ENCODE results near the gene CCNI. TPM values are rescaled to one million over a fixed set of nuclear protein-coding genes. Genes with fewer than 3 reads are reported as not detected.

CCNI gene
- total RNA-seq, 4 donors from 2014 or later = 132 to 220 (median 176) TPM

DNA sequence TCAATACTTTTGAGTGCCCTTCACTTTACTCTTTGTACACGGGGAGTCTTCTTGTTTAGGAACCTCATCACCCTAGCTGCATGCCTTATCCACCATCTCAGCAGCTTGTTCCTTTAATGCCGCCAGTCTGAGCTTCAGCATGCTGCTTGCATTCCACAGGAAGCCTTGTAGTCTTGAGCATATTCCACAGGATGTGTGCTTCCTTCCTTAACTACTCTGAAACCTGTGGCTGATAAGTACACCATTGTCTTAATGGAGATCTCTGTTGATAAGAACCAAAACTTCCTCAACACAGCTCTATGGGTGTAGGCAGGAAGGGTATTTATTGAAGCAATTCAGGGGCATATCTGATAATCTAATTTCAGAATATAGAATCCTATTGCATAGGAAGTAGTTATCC is 24.4 kb upstream of the CCNI start:
- TF ChIP-seq, protein P1, sequence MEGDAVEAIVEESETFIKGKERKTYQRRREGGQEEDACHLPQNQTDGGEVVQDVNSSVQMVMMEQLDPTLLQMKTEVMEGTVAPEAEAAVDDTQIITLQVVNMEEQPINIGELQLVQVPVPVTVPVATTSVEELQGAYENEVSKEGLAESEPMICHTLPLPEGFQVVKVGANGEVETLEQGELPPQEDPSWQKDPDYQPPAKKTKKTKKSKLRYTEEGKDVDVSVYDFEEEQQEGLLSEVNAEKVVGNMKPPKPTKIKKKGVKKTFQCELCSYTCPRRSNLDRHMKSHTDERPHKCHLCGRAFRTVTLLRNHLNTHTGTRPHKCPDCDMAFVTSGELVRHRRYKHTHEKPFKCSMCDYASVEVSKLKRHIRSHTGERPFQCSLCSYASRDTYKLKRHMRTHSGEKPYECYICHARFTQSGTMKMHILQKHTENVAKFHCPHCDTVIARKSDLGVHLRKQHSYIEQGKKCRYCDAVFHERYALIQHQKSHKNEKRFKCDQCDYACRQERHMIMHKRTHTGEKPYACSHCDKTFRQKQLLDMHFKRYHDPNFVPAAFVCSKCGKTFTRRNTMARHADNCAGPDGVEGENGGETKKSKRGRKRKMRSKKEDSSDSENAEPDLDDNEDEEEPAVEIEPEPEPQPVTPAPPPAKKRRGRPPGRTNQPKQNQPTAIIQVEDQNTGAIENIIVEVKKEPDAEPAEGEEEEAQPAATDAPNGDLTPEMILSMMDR (IDR thresholded peaks at IDR 0.05) = no peak
- no peak for TF ChIP-seq POLR2A (IDR thresholded peaks at IDR 0.05)
- peaks cover 0 to 4% (median 1%) of the 10 kb centered on the region in 4 donors for H3K4me1 ChIP-seq

DNA sequence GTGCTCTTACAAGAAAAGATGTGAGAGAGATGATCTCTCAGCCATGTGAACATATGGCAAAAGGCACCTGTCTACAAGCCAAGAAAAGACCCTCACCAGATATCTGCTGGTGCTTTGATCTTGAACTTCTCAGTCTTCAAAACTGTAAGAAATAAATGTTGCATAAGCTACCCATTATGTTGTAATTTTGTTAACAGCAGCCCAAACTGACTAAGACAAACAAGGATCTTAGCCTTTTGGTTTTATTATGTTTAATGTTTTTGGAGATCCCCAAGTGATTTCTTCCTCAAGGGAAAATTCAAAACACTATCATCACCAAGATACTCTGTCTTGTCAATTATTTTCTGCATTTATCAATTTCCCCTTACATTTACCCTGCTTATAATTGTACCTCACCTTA is 21.8 kb upstream of the CCNI start:
- Histone ChIP-seq H3K4me1 (peaks cover 0 to 4% (median 1%) of the 10 kb centered on the region in 4 donors), H3K27ac (no peak overlapping the region), H3K9me3 (no peaks in the 10 kb centered on the region), H3K27me3 (no peaks in the 10 kb centered on the region), H3K36me3 (no peaks in the 10 kb centered on the region), H3K4me3 (no peak overlapping the region)
- TF ChIP-seq, protein P1 (IDR thresholded peaks at IDR 0.05) = no peak
- TF ChIP-seq POLR2A (IDR thresholded peaks at IDR 0.05) = no peak
- DNase-seq = no peak

More for the DNA sequence above, 24.4 kb upstream of the CCNI start:
- no peaks in the 10 kb centered on the region for H3K27me3 ChIP-seq
- DNase-seq = no peak
- no peaks in the 10 kb centered on the region for H3K36me3 ChIP-seq
- no peak overlapping the region for H3K4me3 ChIP-seq
- no peak overlapping the region for H3K27ac ChIP-seq
- H3K9me3 ChIP-seq = no peaks in the 10 kb centered on the region

DNA sequence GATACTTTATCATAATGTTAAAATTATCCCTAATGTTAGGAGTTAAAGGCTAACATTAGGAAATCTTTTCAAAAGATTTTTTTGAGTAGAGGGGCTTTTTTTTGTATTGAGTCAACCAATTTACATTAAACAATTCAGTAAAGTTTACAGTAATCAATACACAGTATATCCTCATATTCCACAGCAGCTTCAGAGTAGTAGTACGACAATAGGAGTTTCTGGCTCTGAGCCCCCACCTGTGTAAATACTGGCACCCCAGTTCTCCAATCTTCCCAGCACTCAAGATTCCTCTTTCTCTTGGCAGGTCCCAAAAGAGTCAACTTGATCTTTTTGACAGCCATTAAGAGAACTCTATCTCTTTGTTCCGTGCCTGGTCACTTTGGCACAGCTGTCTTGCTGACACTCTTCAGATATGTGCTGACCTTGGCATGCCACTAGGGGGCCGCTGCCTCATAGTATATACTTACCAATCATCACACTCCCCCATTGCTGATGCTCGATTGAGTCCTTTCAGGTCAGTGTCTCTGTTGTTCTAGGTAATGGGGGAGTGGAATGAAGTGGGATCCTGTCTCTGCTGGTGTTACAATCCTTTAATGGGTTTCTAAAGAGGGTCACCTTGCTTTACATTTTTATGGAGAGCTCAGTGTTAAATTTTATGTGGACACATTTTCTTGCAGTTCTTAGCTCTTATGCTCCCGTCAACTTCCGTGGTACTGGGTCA is 19.5 kb upstream of the CCNI start:
- no peak for TF ChIP-seq POLR2A (IDR thresholded peaks at IDR 0.05)
- TF ChIP-seq, protein P1 (IDR thresholded peaks at IDR 0.05) = peak; percentile 68 to 85 (median 80)
- Histone ChIP-seq H3K4me3 (no peak overlapping the region), H3K27me3 (no peaks in the 10 kb centered on the region), H3K4me1 (peaks cover 0 to 4% (median 0%) of the 10 kb centered on the region in 4 donors), H3K9me3 (no peaks in the 10 kb centered on the region), H3K27ac (no peak overlapping the region), H3K36me3 (no peaks in the 10 kb centered on the region)
- peak; percentile 71 to 93 (median 86) for DNase-seq

DNA sequence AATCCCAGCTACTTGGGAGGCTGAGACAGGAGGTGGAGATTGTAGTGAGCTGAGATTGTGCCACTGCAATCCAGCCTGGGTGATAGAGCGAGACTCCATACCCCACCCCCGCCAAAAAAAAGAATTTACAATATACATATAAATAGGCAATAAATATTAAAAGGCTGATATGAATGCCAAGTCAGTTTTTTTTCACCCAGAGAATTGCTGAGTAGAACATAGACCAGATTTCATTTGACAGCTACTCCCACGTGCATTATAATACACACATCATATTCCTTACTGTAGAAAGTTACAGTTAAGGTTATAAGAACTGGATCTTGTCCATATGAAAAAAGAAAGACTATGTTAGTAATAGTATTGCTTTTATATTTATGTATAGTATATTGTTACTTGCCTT is 18.7 kb upstream of the CCNI start:
- H3K27me3 ChIP-seq = no peaks in the 10 kb centered on the region
- H3K36me3 ChIP-seq = no peaks in the 10 kb centered on the region
- H3K4me3 ChIP-seq = no peak overlapping the region
- TF ChIP-seq, protein P1 (IDR thresholded peaks at IDR 0.05) = no peak
- TF ChIP-seq POLR2A (IDR thresholded peaks at IDR 0.05) = no peak
- H3K9me3 ChIP-seq = no peaks in the 10 kb centered on the region
- peaks cover 0 to 4% (median 0%) of the 10 kb centered on the region in 4 donors for H3K4me1 ChIP-seq
- H3K27ac ChIP-seq = no peak overlapping the region
- DNase-seq = no peak

DNA sequence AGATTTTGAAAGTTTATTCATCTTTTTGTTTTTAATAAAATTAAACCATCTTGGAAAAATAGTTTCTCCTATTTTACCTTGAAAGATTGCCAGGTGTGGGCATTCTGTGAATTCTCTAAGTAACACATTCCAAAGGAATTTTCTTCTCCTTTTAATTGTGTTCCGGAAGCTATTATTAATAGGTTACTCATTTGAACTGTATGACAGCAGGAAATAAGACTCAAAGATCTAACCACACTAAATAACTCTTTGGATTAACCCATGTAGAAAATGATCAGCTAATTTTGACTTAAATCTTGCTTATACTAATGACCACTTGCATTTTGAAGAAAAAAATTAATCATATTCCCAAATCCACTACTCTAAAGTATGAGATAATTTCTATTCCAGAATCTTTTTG is 17.6 kb upstream of the CCNI start:
- Histone ChIP-seq H3K4me3 (no peak overlapping the region), H3K9me3 (no peaks in the 10 kb centered on the region), H3K27me3 (no peaks in the 10 kb centered on the region), H3K4me1 (peaks cover 0 to 4% (median 0%) of the 10 kb centered on the region in 4 donors), H3K36me3 (no peaks in the 10 kb centered on the region), H3K27ac (peak overlapping the region in 1 of 4 donors; percentile 5)
- no peak for DNase-seq
- TF ChIP-seq POLR2A (IDR thresholded peaks at IDR 0.05) = no peak
- TF ChIP-seq, protein P1 (IDR thresholded peaks at IDR 0.05) = no peak

All from Peyer's patch (tissue), 4 donors.